Jurkat, Clone E6-1 (cell line): ENCODE results near the gene SPR. TPM values are rescaled to one million over a fixed set of nuclear protein-coding genes. Genes with fewer than 3 reads are reported as not detected.

ENCODE experiments used
- DNase-seq: peaks from one replicate; pipeline ENCODE4 v3.0.0-alpha.2; 2011; ENCODE audit warnings: low read depth, low spot score
- H3K4me3 ChIP-seq: 2 replicates; pipeline ENCODE4 v1.5.1; 2011; ENCODE audit warnings: mild to moderate bottlenecking, low read length, control low read depth, moderate library complexity
- polyA plus RNA-seq: library from polyadenylated mRNA; unstranded; fragments of >200 nt; gene quantifications from one replicate; pipeline ENCODE4 v1.2.1, GENCODE V29; 2012; ENCODE audit warnings: missing spikeins; ENCODE audit not compliant: insufficient read length, insufficient read depth

SPR gene
- polyA plus RNA-seq: 28.4 TPM

DNA sequence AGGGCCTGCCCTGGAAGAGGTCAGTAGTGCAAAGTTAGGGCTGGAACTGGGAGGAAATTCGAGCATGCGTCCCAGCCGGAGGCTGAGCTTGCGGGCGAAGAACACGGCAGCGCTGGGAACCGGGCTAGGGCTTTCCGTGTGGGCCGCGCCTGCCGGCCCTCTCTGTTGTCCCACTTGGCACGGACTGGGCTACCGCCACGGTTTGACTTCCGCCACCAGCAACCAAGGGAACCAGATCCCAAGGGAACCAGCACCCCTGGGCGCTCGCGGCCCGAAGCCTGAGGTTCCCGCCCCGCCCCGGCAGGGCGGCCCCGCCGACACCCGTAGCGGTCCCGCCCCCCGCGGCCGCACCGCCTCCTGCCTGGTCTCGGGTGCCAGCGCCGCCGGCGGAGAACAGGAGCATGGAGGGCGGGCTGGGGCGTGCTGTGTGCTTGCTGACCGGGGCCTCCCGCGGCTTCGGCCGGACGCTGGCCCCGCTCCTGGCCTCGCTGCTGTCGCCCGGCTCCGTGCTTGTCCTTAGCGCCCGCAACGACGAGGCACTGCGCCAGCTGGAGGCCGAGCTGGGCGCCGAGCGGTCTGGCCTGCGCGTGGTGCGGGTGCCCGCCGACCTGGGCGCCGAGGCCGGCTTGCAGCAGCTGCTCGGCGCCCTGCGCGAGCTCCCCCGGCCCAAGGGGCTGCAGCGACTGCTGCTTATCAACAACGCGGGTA is at the start of gene SPR:
Gene SPR, plus strand, starts transcription at position 377 of the 708 bp plus-strand sequence. Its CDS starts 25 bp downstream, at position 402.
- H3K4me3 ChIP-seq: peak within 1 kb of the TSS; percentile 65
- no peak for DNase-seq

DNA sequence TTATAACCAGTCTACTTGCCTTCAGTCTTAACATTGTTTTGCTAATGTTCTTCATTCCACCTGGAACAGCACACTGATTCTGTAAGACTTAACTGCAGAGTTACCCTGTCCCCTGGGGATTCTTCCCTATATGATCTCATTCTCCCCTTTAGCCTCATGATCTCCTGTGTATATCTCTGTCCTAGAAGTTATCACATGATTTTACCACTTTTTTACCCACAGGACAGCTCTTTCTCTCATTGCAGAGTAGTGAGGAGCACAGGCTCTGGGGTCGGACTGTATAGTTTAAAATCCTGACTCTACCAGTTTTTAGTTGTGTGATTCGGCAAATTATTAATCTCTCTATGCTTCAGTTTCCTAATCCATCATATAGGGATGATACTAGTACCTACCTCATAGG is 47.1 kb upstream of the SPR start:
- H3K4me3 ChIP-seq: no peak overlapping the region
- DNase-seq: no peak

DNA sequence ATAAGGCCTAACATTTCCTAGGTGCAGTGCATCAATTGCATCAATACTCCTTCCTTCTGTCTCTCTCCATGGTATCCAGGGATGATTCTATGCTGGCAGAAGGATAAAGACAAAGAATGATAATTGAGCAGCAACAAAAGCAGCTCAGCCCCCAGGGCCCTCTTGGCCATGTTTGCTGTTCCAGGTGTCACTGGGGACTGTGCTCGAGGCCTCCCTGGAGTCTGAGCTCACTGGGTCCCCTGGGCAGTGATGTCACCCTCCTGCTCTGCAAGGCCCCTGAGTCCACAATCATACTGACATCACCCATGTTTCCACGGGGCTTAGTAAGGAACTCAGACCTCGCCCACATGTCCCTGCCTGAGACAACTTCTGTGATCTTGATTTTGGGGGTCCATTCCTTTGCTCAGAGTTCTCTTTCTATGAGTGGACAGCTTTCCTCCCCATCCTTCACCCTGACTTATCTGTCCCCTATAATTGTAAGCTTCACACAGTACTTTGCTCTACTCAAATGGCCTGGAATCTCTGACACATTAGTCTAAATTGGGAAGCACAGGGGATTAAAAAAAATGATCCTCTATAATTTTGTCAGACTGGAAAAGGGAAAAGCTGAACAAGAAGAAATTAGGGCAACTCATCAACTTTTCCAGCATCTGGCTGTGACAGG is 45.6 kb upstream of the SPR start:
- DNase-seq: no peak
- no peak overlapping the region for H3K4me3 ChIP-seq

DNA sequence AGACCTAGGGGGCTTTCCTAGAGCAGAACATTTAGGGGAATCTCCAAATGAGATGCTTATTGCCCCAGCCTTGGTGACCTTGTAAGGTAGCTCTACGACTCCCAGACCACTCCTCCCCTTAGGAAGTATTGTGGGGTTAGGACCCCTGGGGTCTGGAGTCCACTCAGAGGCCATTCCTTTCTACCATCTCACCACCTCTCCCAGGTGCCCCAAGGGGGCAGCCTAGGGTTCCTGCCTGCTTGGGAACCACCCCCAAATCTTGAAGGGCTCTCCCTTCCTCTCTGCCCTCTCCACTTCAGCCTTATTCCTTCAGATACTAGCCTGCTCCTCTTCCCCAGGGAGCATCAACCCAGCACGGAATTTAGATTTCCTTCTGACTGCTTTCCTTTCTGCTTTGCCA is 43.9 kb upstream of the SPR start:
- H3K4me3 ChIP-seq: no peak overlapping the region
- DNase-seq: no peak

DNA sequence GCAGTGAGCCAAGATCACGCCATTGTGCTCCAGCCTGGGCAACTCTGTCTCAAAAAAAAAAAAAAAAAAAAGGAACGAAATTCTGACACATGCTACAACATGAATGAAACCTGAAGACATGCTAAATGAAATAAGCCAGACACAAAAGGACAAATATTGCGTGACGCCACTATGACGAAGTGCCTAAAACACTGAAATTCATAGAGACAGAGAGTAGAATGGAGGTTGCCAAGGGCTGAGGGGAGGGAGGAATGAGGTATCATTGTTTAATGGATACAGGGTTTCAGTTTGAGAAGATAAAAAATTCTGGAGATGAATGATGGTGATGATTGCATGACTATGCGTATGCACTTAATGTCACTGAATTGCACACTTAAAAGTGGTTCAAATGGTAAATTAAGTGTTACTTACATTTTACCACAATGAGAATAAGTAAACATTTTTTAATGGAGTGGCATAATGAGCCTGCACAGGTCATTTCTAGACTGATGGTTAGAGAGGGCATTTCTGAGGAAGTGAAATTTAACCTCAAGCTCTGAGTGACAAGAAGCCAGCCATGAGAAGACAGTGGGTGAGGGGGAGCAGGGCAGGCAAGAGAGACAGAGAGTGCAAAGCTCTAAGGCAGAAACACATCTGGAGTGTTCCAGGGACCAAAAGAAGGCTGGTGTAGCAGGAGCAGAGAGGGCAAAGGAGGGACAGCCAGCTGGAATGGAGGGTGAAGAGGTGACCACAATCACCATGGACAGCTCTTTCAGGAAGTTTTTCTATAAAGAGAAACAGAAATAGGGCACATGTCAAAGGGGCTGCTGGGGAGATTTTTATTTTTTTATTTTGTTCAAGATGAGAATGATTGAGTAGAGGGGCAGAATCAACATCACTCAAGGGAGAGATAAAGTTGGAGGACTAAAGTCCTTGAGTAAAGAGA is 40.8 kb upstream of the SPR start:
- DNase-seq: no peak
- no peak overlapping the region for H3K4me3 ChIP-seq

DNA sequence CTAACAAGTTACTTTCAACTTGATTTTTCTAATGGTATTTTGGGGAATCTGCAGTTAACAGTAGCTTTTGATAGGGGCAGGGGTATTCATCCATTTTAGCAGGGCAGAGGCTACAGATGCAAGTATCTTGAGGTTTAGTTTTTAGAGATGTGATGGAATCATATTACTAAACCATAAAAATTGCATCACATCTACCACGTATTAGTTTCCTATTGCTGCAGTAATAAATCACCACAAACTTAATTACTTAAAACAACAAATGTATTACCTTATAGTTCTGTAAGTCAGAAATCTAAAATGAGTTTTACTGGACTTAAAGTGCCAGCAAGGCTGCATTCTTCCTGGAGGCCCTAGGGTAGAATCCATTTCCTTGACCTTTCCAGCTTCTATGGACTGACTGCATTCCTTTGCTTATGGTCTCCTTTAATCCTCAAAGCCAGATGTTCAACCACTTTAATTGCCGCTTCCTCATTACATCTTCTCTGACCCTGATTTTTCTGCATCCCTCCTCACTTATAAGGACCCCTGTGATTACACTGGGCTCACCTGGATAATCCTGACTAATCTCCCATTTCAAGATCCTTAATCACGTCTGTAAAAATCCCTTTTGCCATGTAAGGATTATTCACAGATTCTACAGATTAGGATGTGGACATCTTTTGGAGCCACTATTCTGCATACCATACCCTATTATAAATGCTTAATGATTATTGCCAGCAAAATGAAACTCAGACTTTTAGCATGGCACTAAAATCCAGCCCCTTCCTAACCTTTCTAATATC is 39.5 kb upstream of the SPR start:
- H3K4me3 ChIP-seq: no peak overlapping the region
- no peak for DNase-seq

DNA sequence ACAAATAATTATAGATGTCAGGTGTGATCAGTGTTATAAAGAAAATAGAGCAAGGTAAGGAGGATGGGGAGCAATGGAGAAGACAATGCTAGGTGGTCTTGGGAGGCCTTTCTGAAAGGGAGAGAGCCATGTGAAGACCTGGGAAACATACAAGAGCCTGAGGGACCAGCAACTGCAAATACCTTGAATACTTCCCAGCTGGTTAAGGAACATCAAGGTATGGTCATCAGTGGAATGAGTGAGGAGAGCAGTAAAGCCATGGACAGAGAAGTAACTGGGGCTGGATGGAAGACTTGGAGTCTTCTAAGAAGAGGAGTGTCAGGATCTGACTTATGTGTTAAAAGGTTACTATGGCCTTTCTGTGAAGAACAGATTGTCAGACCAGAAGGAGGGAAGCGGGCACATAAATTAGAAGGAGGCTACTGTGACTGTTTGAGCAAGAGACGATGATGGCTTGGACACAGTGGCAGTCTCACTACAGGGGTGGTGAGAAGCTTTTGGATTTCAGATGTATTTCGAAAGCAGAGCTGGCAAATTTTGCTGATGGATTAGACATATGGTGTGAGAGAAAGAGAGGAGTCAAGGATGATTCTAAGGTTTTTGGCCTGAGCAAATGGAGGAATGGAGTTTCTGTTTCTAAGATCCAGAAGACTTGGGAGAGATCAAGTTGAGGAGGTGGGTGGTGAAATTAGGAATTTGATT is 38.6 kb upstream of the SPR start:
- H3K4me3 ChIP-seq: no peak overlapping the region
- no peak for DNase-seq

DNA sequence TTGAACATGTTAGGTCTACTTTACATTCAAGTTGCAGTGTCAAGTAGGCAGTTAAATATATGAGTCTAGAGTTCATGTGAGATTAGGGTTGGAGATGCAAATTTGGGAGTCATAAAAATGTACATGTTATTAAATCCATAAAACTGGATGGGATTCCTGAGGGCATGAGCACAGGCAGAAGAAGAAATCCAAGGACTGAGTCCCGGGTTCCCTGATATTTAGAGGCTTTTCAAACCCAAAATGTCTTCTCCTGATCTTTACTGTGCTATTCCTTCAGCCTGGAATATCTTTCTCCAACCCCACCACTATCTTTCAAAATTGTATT is 38.1 kb upstream of the SPR start:
- DNase-seq: no peak
- no peak overlapping the region for H3K4me3 ChIP-seq

DNA sequence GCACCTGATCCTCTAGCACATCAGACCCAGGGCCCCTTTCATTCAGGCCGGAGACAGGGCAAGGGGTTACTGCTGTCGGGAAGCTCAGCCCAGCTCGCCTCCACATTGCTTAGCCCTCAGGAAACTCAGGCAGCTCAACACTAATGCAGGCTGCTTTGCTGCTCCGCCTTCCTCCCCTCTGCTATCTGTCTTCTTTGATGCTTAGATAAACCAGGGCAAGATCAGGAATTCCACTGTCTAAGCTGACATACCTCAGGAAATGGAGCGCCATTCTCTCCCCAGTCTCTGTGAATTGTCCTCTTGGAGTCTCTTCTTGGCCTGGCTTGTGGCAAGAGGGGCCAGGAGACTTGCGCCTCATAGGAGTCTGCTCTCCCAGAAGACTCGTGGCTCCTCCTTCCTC is 35.9 kb upstream of the SPR start:
- H3K4me3 ChIP-seq: no peak overlapping the region
- DNase-seq: no peak

DNA sequence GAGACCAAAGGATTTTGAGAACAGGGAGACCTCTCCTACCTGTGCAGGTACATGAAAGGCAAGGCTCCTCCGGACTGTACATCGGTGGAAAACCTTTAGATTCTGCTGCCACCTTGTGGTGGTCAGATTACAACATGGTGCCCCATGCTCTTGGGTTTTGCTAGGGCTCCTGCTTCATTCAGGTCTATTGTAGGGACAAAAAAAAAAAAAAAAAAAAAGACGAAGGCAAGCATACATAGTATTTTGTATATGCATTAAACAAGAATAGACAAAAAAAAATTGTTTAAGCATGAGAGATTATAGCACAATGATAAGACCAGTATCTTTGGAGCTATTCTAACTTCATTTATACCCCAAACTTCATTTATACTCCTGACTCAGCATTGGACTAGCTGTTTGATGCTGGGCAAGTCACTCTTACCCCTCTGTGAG is 27.4 kb upstream of the SPR start:
- no peak overlapping the region for H3K4me3 ChIP-seq
- peak; percentile 49 for DNase-seq

DNA sequence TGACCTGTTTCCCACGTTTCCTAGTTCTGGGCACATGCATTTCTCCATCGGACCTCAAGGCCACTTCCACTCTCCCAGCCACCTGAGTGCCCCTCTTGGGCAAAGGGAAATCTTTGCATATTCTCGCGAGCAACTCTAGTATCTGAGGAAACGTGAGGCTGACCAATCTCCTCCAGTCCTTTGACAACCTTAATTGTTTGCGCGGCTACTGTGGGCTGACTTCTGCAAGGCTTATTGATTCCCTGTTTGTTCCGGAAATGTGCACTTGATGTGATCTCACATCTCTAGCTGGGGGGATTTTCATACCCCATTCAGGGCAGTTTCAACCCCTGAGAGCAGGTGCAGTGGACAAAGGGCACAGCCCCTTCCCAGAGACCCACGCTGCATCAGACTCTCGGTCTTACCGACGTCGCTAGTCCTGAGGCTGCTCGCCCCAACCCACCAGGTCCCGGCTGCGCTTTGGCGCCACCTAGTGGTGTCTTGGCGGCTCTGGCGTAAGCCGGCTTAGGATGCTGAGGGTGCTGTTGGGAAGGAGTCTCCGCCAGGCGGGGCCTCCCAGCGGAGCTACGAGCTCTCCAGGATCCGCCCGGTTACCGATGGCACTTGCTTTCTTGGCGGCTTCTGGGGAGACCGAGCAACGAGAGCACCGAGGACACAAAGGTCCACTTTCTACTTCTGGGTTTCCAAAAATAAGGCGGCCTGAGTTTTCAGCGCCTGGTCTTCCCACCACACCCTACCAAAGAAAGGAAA is 24.8 kb upstream of the SPR start:
- peak overlapping the region; percentile 42 for H3K4me3 ChIP-seq

DNA sequence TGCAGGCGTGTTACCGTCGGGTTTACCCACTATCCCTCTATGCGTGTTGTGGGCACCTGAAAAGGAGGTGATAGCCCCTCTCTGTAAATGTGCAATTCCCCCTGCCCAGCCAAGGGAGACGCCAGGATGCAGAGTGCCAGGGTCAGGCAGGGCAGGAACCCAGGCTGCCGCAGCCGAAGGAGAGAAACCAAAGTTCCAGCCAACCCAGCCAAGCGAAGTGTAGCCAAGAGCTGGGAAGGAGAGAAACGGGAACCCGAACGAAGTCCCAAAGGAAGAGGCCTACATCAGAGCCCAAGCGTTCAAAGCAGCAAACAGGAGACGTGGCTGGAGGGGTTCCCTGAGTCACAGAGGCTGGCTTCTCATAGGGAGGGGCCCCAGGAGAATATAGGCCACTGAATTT is 24.2 kb upstream of the SPR start:
- H3K4me3 ChIP-seq: peak overlapping the region; percentile 9; the same call in 1 of the 2 replicates
- DNase-seq: no peak

More for the DNA sequence above, 24.8 kb upstream of the SPR start:
- DNase-seq: peak; percentile 80

DNA sequence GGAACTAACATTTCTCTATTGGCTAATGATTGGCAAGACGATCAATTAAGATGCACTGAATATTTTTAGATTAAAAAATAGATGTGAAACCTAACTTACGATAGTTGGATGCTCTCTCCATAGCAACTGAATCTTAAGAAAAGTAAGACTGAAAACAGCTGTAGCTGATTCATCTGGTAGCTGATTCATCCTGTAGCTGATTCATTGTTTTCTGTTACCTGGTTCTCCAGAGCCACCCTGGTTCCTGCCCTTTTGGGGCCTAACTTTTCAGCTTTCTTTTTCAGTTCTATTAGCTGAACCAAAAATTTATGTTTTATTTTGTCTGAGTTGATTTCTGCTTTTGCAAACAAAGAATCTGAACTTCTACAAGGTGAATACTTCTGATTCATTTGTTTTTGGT is 22.7 kb upstream of the SPR start:
- H3K4me3 ChIP-seq: no peak overlapping the region
- DNase-seq: no peak

DNA sequence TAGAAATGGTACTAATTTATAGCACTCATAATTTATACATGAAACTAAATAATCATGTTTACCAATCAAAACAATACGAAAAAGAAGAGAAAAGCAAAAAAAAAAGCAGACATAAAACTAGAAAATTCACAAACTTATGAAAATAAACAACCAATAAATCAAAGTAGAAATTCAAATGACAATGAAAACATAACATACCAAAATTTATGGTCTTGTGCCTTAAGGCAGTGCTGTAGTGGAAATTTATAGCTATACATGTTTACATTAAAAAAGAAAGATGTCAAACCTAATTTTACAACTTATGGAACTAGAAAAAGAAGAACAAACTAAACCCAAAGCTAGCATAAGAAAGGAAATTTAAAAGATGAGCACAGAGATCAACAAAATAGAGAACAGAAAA is 16.1 kb upstream of the SPR start:
- no peak overlapping the region for H3K4me3 ChIP-seq
- DNase-seq: no peak

DNA sequence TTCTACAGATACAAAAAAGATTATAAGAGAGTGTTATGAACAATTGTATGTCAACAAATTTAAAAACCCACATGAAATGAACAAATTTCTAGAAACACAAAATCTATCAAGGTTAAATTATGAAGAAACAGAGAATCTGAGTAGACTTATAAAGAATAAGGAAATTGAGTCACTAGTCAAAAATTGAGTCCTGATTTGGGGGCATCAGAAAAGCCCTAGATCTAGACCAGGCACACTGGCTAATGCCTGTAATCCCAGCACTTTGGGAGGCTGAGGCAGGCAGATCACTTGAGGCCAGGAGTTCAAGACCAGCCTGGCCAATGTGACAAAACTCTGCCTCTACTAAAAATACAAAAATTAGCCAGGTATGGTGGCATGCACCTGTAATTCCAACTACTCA is 15.3 kb upstream of the SPR start:
- no peak for DNase-seq
- no peak overlapping the region for H3K4me3 ChIP-seq

DNA sequence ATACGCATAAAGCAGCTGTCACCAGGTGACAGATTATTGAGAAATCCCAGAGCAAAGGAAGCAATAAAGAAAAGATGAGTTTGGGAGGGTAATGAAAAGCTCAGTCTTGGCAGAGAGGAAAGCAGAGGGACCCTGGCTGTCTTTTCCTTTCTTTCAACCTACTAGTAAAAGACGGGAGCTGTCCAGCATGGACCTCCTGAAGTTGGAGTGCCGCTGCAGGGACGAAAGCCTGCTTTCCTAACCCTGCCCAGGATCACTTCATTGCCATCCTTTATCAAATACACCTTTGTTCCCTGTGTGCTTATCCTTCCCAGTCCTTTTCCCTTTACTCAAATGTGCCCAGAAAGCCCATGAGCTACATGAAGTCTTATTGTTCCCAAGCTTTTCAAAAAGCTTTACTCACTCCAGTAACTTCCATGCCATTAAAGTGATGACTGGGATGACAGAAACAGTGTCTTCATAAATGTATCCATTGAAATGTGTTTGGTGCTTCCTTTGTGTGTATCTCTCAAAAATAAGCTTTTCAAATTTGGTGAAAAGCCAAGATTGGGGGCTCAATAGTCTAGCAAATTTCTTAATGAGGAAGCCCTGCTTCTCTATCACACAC is 3.7 kb upstream of the SPR start:
- peak; percentile 32 for DNase-seq
- H3K4me3 ChIP-seq: no peak overlapping the region

DNA sequence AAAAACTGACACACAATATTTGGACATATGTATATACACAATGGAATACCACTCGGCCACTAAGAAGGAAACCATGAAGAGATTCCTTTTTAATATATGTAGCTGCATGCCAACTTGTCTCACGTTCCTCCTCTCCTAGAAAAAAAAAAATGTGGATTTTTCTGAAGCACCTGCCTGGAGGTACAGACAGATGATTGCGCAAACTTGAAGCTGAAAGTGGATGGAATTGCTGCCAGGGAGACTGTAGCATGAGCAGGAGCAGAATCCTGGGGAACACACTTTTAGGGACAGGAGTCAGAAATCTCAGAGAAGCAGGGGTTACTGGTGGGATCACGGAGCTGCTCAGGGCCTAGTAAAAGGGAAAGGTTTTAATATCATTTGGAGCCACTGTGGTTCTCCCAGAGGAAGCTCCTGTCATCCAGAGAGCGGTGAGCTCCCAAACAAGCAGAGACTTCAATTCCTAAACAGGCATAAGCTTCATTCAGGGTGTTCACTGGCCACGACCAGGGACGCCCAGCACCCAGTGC is 640 bp upstream of the SPR start:
- no peak for DNase-seq
- peak overlapping the region; percentile 65 for H3K4me3 ChIP-seq
